ENCODE measurements around the gene GRK3.
"Not testable (repeated sequence)": the region's sequence is repeated elsewhere in the genome, so short reads cannot be mapped to it uniquely, and the experiment has no call there.

GRK3 gene

DNA sequence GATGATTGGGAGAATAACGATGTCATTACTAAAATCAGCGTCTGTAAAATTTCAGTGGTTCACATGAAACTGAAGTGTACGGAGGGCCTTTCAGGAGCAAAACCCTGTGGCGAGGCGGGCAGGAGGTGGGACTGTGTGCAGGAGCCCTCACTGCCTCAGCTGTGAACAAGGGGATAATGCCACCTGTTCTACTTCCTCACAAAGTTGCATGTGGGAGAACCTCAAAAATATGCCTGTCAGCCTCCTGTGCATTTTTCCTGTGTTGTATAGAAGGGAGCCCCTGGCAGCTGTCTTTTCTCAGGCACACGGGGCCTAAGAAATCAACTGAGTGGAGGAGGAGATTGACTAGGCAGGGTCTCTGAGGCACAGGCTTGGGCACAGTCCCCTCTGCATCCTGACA lies 134.5 kb downstream of the GRK3 start:
- DNase-seq (ENCODE audit: low spot score) = no peak

DNA sequence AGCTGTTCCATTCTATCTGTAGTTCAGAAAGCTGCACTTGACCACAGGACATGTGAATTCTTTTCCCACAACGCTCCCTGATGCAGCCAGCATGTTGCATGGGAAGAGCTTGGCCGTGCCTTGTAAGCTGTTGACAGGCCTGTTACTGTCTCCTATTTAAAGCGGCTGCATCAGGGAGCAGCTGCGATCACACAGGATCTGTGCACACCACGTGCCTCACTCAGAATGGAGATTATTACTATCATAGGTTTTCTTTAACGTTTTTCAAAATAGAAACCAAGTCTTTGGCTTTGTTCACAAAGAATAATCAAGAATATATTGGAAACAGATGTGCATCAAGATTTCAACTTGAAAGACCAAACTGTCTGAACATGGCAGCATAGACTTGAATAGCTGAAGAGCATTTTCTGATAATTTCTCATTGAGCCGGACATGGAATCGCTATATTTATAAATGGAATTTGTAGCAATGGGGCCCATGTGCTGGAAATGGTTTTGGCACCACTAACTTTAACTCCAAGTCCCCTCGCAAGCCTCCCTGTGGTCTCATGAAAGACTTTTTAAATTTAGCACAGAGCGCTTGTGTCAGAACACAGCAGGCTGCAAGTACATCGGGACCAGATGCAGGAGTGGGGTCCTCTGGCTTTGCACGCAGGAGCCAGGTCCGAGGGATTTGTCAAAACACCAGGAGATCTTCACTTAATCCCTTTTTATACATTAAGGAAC lies 136.7 kb downstream of the GRK3 start:
- peak; percentile 40 for DNase-seq (ENCODE audit: low spot score)

DNA sequence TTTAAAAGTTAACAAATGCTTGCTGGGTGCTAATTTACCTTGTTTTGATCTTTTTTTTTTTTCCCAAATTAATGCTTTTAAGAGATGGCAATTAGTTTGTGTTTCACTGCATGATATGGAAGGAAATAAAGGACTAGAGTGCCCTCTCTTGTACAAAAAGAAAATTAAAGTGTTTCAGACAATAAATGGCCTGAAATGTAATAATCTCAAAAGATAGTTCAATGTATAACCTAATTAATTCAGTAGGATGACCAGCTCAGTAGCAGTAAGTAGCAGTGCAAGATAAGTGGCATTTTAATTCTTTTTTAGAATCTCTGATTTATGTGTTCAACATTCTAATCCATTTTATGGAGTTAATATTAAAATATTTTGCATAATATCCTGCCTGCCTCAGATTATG lies 137.6 kb downstream of the GRK3 start:
- DNase-seq (ENCODE audit: low spot score) = no peak

DNA sequence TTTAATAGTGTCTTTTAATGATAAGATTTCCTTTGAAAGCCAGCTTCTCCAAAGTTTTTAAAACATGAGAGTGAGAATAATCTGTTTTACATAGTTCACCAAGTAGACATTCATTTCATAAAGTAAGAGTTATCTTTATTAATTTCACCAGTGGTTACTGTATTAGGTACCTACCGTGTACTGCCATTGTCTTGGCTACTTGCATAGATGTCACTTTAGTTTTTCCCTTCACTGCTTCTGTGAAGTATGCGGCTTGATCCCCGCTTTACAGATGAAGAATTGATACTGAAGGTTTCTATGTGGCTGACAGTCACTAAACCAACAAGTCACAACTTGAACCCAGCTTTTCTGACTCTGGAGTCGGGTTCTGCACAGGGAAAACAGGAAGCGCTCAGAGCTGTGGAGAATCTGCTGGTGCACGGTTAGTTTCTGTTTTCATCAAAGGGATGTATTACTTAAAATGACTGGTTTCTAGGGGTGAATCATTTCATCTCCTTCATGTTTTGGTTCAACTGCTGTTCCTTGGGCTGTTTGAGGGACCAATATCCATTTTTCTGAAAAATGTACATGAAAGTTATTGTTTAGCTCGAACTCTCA lies 138.2 kb downstream of the GRK3 start:
- no peak for DNase-seq (ENCODE audit: low spot score)

DNA sequence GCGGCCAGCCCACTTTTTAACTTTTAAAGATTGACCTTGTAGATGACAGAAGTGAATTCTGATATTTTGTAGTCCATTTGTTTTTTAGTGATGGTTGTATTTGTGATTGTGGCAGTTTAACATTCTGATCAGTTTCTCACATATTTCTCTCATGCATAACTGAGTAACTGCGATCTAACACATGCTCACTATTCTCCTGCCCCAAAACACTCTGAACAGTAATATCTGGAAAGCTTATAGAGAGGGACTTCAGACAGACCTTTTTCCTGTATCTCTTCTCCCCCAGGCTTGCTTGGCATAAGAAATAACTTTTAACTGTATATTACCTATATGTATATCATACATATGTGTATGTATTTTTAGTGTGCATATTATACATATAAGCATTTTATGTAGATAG lies 140.2 kb downstream of the GRK3 start:
- no peak for DNase-seq (ENCODE audit: low spot score)

DNA sequence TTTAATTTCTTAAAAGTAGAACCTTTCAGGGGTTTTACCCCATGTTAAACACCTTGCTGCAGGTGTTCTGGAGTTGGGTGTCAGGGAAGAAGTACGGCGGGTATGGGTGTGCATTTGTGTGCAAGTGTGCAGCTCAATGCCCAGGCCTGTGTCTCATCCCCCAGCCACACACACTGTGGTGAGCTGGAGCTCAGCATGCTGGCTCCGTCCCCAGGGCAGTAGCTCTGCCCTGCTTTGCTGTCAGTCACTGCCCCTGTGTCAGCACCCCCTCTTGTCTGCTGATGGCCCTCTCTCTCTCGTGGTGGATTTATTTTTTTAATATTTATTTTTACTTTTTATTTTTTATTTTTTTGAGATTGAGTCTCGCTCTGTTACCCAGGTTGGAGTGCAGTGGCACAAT lies 141.7 kb downstream of the GRK3 start:
- DNase-seq (ENCODE audit: low spot score) = no peak

DNA sequence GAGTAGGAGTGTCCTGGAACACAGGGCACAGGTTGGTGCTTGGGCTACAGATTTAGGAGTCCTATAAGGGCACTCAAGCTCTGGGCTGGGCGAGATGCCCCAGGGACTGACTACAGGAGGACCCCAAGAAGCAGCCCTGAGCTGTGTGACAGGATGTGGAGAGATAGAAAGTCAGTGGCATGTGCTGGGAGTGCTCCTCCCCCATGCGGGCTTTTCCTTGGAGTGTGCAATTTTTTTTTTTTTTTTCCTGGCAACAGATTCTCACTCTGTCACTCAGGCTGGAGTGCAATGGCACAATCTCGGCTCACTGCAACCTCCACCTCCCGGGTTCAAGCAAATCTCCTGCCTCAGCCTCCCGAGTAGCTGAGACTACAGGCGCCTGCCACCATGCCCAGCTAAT lies 144.0 kb downstream of the GRK3 start:
- not testable (repeated sequence) for DNase-seq (ENCODE audit: low spot score)

DNA sequence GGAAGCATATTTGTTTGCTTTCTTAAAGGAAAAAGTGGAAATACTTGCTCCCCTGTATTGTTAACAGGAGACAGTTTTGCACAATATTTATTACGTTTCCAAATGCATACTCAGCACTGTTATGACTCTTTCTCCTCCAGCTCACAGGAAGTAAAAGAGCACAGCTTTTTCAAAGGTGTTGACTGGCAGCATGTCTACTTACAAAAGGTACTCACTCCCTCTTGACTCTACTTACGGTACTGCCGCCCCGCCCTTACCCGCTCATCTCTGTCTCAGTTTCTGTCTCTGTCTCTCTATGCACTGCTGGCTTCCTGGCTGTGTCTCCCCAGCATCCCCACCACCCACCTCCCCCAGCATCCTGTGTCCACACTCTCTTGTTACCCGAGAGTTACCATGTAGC lies 145.3 kb downstream of the GRK3 start:
- no peak for DNase-seq (ENCODE audit: low spot score)

DNA sequence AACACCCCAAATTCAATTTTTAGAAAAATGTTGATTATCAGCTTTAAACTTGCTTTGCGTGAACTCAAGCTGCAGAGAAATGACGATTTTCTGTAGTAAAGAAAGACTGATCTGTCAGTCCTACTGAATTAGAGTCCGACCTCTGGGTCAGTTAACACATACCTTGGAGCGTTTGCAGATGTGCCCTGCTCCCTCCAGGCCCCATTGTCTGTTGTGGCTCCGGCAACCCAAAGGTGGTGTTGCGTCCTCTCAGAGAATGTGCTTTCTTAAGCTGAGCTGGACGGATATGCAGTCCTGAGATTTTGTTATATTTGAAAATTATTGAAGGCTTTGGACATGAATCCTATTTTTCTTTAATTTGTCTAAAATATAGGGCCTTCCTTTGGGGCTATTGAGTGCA lies 146.0 kb downstream of the GRK3 start:
- no peak for DNase-seq (ENCODE audit: low spot score)

DNA sequence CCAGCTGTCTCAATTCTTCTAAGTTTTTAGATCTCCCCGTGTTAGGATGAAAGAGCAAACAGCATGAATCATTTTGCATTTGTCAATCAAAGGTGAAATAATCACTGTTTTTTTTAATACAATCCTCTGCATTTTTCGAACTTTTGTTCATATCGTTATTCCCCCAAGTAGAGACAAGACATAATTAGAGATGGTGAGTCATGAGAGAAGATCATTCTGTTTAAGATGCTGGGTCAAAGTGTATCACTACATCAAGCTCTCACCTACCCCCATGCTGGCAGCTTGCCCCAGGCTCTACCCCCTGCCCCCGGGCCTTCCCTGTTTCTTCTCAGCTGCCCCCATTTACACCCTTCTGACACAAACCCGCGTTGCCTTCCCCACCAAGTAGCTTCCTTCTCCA lies 147.0 kb downstream of the GRK3 start:
- no peak for DNase-seq (ENCODE audit: low spot score)

DNA sequence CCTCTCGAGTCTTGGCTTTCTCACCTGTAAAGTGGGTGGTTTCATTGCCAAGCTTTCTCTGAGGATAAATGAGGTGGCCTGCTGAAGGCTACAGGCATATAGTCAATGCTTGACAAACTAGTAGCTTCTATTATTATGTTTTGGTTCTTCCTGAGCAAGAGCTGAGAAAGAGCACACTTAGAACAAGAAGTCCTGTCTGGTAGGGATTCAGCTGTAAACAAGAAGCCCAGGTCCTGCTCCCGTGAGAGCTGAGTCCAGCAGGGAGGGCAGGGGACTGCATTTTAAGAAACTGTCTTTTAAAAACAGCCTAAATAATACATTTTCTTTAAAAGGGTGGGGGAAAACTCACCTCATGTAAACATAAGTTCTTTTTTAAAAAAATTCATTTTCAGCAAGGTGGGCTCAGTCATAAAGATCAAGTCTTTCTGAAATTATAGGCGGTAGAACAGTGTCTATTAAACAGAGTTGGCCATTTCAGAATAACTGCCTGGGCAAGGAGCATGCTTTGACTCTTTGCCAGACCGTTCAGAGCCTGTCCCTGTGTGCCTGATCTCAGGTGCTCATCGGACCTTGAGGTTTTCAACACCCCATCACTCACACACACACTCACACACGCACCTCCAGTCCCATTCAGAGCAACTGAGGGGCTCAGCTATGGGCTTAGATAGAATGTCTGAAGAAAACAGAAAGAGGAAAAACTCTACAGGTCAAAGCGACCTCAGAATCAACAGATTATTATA lies 148.4 kb downstream of the GRK3 start:
- DNase-seq (ENCODE audit: low spot score) = no peak

DNA sequence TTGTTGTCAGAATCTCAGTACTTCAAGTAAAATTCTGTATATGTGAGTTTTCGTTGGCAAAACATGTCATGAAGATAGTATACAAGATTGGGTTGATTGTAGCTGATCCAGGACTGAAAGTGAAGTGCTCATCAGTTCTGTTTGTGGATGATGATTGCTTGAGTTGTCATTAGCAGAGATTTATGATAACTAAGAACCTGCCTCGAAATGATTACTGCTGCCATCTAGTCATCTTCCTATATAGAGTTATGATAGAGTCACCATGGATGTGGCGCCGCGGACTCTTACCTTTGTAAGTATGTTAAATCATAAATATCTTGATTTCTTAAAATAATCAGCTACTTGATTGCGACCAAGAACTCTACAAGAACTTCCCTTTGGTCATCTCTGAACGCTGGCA lies 149.6 kb downstream of the GRK3 start:
- no peak for DNase-seq (ENCODE audit: low spot score)

DNA sequence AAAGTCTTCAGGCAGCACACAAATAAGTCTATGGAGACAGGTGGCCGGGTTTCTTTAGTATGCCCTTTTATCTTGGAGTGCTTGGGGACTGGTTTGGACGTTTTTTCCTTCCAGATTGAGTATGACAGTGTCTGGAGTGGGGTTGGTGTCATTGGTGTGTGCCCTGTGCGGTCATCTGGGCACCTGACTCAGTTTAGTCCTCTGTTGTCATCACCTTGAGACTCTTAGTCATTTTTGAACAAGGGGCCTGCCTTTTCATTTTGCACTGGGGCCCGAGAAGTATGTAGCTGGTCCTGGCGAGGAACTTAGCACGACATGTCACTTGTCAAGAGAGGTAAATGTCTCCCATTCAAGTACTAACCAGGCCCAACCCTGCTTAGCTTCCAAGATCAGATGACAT lies 150.3 kb downstream of the GRK3 start:
- DNase-seq (ENCODE audit: low spot score) = no peak

DNA sequence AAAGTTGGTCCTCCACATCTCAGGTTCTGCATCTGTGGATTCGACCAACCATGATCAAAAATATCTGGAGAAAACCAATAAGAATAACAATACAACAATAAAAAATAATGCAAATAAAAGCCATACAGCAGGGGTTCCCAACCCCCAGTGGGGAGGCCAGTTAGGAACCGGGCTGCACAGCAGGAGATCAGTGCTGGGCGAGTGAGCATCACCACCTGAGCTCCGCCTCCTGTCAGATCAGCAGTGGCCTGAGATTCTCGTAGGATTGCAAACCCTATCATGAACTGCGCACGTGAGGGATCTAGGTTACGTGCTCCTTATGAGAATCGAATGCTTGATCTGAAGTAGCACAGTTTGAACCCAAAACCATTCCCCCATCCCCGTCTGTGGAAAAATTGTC lies 152.2 kb downstream of the GRK3 start:
- no peak for DNase-seq (ENCODE audit: low spot score)

DNA sequence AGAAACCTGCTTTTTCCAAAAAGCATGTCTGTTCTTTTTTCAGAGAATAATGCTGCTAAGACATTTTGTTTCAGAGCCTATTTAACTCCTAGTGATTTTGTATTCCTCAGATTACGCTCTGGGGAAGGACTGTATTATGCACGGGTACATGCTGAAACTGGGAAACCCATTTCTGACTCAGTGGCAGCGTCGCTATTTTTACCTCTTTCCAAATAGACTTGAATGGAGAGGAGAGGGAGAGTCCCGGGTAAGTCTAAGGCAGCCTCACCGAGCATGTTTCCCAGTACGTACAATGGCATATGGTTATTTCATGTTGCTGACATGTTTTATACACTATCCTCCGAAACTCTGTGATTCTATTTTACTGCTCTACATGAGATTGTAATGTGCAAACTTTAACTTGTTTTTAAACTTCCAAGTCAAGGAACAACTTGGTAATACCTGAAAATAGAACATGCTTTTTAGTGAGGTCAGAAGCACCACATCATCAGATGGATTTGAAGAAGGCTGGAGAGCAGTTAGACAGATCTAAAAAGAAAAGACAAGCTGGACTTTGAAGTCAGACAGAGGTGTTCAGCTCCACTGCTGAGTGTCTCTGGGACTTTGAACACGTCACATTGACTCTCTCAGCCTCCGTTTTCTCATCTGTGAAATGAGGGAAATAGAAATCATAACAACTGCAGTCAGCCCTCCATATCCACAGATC lies 153.8 kb downstream of the GRK3 start:
- no peak for DNase-seq (ENCODE audit: low spot score)

DNA sequence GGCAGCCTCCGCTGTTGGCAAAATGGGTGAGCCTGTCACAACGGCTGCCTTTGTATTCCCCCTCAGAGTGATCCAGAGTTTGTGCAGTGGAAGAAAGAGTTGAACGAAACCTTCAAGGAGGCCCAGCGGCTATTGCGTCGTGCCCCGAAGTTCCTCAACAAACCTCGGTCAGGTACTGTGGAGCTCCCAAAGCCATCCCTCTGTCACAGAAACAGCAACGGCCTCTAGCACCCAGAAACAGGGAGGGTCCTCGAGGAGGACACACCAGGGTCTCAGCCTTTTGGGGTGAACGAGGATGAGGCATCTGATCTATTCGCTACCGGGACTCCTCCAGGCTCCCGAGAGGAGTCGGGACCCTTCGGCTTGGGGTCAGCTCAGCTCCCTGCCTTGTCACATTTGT lies 157.7 kb downstream of the GRK3 start:
- no peak for DNase-seq (ENCODE audit: low spot score)

DNA sequence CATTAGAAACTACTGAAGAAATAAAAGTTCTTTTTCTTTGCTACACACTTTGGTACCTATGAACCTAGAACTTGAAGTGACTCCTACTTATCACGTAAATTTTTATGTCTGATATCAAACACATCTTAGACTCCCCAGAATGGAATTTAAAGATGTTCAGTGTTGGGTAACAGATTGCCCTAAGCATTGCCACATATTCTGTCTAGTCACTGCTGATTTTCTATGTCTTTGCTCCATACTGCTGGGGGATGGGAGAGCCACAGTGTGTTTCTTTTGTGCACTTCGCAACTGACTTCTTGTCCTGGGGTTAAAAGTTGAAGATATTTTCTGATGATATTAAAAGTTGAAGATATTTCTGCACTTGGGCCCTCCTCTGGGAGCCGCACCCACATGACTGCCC lies 158.2 kb downstream of the GRK3 start:
- no peak for DNase-seq (ENCODE audit: low spot score)

DNA sequence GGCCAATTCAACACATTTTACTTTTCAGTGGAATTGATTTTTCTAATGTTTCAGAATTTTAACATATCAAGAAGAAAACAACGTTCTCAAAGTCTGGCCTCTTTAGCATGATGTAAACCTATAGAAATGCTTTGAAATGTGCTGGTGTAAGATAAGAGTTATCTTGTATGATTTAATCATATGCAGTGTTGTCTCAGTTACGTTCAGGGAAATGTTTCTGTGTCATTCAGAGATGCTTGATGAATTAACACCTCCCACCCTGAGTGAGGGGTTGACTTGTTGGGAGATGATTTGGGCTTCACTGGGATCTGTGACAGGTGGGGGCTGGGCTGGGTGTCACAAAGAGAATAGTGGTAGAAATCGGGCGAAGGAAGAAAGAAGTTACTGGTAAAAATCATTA lies 161.8 kb downstream of the GRK3 start:
- DNase-seq (ENCODE audit: low spot score) = no peak

DNA sequence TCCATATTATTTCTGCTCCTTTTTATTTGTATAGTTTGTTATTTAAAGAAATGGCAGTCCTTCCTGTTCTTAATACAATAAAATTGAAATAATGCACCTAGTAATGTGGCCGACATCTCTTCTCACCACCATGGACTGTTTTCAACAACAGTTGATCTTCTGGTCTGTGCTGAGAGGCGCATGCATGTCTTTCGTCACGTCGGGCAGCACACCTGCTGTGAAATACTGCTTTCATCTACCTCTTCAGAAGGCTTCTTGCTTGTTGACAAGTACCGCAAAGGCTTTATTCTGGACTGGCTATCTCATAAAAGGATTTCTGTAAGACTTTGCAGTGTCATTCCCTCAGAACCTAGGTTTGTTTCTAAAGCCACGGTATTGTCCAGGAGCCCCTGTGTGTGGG lies 163.6 kb downstream of the GRK3 start:
- no peak for DNase-seq (ENCODE audit: low spot score)

DNA sequence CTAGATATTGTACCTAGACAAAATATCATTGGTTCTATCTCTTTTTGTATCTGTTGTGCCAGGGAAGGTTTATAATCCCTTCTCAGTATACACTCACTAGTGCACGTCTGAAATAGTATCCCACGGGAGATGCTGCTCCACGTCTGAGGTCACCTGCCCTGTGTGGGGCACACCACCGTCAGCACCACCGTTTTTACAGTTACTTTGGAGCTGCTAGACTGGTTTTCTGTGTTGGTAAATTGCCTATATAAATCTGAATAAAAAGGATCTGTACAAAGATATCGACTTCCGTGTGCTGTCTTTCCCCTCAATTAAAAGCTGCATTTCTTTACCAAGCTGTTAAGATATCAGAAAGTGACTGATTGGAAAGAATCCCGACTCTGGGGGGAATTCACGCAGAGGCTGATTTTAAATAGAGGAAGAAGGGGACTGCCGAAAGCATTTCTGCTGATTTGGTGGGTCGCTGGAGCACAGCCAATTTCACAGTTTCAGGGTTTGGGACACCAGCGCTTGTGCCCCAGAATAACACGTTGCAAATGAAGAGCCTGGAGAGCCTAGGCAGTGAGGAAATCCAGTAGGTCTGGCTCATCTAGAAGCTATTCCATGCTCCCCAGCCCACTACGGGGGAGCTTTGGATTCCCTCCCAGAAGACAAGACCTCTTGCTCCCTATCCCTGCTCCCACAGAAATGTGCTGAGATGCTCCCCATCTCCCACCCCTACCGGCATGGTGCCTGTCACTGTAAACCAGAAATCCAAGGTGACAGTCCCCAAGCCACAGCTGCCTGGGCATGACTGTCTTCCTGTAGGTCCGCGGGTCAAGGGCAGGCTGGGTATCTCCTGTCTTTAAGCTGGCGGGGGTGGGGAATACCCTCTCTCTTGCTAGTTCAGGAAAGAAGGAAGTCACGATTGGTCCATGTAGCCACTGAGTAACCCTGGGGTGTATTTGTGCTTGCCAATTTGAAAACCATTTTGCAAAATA lies 164.8 kb downstream of the GRK3 start:
- no peak for DNase-seq (ENCODE audit: low spot score)

DNA sequence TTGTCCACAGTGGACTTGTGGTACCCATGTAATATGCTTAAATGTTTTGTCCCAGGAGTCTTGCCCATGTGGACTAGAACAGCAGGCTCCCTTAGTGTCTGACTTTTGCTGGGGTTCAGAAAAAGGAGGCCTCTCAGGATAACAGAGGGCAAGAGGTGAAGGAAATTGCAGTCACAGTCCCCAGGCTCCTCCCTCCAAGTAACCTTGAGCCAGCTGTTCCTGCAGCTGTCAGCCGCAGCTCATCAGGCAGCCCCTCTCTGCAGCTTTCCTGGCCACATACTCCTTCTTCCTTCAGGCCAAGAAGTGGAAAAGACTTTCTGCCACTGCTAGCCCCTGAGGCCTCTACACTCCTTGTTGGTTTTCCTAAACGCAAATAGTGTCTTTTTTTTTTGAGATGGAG lies 171.2 kb downstream of the GRK3 start:
- no peak for DNase-seq (ENCODE audit: low spot score)
